SK-N-MC (cell line): ENCODE results near the gene ABCC1.

Experiments
- EZH2 ChIP-seq: fragments of 200-600 bp; sonication (generic); IDR thresholded peaks from one replicate; pipeline ENCODE4 v1.6.1; 2017; ENCODE audit warnings: antibody characterized with exemption
- FOXP2 ChIP-seq: optimal IDR thresholded peaks from 2 replicates; pipeline ENCODE3; 2011; ENCODE audit warnings: mild to moderate bottlenecking, moderate library complexity; ENCODE audit not compliant: insufficient read depth; ENCODE audit errors: extremely low read length, control extremely low read depth
- POLR2AphosphoS5 ChIP-seq: IDR thresholded peaks from 2 replicates; pipeline ENCODE4 v1.6.1; 2012; ENCODE audit warnings: mild to moderate bottlenecking, low read depth, low read length, borderline replicate concordance

- TF ChIP-seq POLR2AphosphoS5 (no peak), EZH2 (no peak), FOXP2 (no peak)
These were observed 38.2 kb upstream of the ABCC1 start for GRCh38 chr16:15911198-15911597.
